OCI-M2 (cell line): ENCODE measurements around the gene OPA3.
A peak's percentile ranks its signal among the peaks of the same experiment; 100 is the strongest.

ENCODE experiments used
- DNase-seq: peaks from one replicate; lab custom pipeline; 2025; ENCODE audit not compliant: unreplicated experiment; lab: John Stamatoyannopoulos, UW

The OPA3 gene

GRCh38 chr19:45567609-45568008 lies 17.0 kb downstream of the OPA3 start:
- DNase-seq, result no peak

DNA sequence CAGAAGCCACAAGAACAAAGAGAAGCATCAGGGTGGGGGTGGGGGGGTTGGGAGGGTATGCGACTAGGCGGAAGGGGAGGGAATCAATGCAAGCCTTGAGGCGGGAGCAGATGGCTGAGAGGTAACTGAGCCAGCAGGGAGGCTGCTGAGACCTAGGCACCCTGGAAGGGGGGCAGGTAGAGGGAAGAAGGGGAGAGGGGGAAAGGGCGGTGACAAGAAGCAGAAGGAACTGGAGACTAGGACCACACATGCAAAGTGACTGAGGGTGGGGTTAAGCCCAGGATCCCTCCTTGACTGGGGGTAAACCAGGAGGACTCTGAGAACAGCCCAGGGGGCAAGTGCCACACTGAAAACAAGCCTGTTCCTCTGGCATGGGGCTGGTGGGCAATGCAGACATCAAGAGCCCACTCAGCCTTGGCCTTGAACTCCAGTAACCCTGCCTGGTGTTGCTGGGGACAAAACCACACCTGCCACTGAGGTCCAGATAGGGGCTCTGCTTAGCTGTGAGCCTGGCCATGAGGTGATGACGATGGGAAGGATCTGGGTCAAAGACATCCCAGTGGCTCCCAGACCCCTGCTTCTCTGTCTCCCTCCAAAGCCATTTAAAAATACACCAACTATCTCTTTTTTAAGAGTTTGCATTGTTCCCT lies 20.3 kb downstream of the OPA3 start:
- DNase-seq, result no peak

DNA sequence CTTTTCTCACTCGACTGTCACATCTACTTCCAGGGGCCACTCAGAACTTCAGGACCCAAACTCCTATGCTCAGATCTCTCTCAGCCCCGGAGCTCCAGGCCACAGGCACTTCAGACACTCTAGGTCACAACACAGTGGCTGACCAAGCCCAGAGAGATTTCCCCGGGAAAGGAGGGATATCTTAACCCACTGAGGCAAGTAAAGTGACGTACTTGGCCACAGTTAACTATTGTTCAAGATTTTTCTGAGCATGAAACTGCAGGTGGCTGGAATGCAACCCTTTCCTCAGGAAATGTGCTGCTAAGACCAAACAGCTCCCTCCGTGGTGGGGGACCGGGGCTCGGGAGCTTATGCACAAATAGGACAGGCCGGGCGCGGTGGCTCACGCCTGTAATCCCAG lies 23.9 kb downstream of the OPA3 start:
- DNase-seq, result no peak

- no peak for DNase-seq
Measured at GRCh38 chr19:45560038-45560437, 24.6 kb downstream of the OPA3 start.

DNA sequence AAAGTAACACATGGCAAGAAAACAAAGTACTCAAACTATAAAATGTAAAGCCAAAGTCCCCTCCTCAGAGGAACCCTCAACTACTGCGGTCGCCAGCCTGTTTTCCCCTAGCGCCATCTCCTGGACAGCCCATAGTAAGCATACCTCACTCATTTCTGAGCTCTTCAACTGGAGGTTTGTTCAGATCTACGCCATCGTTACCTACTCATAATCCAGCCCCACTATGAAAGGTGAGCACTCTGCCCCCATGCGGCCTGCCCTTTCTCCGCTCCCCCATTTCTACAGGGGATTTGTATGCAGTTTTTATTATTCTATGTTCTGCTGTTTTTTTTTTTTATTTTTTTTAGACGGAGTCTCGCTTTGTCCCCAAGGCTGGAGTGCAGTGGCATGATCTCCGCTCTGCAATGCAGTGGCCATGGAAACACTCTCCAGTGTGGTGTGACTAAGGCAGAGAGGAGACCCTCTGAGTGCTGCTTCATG lies 26.2 kb downstream of the OPA3 start:
- no peak for DNase-seq

DNA sequence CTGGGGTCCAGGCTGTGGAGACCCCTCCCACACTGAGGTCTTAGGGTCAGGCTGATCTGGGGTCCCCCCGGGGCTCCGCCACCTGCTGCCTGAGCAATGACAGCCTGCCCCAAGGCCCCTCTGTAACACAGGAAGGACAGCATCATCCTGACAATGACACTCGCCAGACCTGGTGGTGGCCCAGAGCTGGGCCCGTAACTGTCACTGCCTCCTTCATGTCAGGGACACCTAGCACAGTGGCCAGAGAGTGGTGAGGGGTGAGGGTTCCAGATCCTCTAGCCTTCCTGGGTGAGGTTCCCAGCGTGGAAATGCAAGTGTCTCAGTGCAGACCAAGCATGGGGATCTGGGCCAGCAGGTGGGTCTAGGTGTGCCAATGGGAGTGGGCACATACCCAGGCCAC lies 27.8 kb downstream of the OPA3 start:
- no peak for DNase-seq

DNA sequence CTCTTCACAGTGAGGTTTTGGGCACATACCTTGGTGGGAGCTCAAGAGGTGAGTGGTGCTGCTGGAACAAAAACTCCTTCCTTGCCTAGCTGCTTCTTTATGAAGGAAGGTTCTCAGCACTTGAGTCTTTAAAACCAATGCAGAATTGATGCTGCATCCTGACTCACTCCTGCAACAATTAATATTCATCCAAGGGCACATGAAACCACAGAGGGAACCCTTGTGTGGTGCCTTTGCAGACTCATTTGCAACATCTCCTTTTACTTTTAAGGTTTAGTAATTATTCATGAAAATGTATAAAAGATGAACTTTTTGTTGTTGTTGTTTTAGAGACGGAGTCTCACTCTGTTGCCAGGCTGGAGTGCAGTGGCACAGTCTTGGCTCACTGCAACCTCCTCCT lies 30.1 kb downstream of the OPA3 start:
- DNase-seq, result no peak

GRCh38 chr19:45553464-45553863 lies 31.1 kb downstream of the OPA3 start:
- DNase-seq, result no peak

DNA sequence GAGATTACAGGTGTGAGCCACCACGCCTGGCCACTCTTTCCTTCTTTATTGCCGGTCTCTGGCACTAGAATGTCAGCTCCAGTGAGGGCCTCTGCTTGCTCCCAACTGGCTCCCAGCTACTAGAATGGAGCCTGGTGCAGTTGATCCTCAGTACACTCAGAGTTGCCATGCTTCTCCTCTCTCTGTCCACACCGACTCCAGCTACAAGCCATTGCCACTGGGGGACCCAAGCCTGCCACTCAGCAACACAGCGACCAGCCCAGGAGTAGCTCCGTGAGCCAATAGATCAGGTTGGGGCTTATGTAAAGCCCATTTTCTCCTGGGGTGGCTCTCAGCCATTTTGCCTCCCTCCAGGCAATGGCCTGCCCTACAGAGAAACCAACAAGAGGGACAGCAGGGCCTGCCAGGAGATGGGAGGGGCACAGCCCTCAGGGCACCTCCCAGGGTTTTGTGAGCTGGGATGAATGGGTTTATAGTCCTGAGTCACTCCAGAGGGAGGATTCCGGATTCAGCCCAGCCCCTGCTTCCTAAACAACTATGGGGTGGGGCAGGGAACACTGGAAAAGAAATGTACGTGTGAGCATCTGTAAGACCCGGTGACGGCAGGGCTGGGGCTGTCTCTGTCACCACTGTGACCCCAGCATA lies 36.5 kb downstream of the OPA3 start:
- no peak for DNase-seq

DNA sequence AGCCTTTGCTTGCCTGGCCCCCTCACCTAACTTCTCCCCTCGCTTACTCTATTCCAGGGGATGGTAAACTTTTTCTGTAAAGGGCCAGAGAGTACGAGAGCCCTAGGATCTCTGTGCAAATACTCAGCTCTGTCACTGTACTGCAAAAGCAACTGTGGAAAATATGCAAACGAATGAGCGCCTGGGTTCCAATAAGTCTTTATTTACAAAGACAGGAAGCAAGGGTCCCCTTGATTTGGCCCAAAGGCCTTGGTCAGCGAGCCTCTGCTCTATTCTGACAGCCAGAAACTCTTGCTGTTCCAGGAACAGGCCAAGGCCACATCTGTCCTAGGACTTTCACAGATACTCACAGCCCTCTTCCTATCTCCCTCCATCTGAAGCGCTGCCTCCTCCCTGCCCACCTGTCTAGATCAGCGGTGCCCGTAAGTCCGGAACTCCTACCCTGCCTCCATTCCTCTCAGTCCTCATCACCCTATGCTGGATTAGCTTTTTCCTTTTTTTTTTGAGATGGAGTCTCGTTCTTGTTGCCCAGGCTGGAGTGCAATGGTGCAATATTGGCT lies 37.3 kb downstream of the OPA3 start:
- no peak for DNase-seq

- no peak for DNase-seq
Measured at GRCh38 chr19:45542234-45542668, 42.4 kb downstream of the OPA3 start.

- DNase-seq, result no peak
Measured at GRCh38 chr19:45539459-45539858, 45.1 kb downstream of the OPA3 start.

DNA sequence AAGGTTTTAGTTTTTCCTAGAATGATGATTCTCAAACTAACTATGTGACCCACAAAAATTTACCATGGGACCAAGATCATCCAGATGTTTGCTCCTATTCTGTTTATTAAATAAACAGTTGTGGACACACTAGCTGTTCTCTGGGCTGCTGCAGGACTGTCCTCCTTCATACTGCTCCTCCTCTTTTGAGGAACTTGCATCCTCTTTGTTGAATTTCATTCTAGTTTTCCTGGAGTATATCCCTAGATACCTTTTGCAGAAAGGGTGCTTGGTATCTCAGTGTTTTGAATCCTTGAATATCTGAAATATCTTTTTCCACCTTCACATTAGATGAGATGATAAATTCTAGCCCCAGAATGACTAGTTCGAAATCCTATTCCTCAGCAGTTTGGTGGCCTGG lies 53.3 kb downstream of the OPA3 start:
- no peak for DNase-seq

- DNase-seq, result no peak
Measured at GRCh38 chr19:45529420-45529785, 55.2 kb downstream of the OPA3 start.

DNA sequence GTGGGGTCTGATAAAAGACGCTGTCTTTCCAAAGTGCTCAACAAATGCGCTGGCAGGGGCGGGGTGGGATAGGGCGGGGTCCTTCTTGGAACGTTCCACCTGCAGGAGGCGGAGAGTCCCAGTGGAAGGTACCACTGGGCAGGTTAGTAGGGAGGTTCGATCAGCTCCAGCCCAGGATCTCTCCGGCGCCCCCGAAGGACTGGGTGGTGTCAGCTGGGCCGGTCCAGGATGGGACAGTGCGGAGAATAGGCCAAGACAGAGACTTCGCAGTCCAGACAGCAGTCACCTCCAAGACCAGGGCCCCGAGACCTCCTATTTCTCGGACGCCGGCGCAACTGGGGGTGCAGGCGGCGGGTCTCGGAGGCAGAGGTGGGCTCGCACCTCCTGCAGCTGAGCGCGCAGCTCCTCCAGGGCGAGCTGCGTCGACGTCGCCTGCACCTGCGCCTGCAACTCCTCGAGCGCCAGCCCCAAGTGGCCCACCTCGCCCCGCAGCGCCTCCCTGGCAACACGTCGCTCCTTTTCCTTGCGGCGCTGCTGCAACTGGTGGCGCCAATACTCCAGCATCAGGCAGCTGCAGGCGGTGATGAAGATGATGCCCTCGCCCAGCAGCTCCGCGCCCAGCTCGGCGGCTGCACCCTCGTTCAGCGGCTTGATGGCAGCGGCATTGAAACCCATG lies 55.7 kb downstream of the OPA3 start:
- DNase-seq, result no peak

- DNase-seq, result no peak
Measured at GRCh38 chr19:45528149-45528743, 56.4 kb downstream of the OPA3 start.

DNA sequence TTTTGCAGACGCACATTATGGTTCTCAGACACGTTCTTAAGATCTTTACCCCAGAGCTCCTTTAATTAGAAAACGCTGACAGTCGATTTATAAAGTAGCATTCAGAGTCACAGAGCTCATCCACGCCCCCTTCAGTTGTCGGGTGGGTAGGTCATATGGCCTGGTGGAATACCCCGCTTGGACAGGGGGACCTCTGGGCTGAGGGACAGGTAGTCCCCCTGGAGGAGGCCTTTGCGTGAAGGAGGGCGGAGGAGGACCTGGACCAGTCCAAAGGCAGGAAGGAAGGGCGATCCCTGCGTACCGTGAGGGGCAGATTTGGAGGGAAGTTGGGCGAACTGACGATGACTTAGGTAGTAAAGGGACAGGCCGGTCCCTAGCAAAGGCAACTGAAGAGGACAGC lies 56.9 kb downstream of the OPA3 start:
- no peak for DNase-seq

- DNase-seq, result no peak
Measured at GRCh38 chr19:45526971-45527370, 57.6 kb downstream of the OPA3 start.

DNA sequence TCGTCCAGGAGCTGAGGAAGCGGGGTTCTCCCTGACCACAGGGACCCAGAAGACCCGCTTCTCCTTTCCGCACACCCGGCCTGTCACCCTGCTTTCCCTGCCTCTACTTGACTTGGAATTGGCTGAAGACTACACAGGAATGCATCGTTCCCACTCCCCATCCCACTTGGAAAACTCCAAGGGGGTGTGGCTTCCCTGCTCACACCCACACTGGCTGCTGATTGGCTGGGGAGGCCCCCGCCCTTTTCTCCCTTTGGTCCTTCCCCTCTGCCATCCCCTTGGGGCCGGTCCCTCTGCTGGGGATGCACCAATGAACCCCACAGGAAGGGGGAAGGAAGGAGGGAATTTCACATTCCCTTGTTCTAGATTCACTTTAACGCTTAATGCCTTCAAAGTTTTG lies 58.5 kb downstream of the OPA3 start:
- no peak for DNase-seq

DNA sequence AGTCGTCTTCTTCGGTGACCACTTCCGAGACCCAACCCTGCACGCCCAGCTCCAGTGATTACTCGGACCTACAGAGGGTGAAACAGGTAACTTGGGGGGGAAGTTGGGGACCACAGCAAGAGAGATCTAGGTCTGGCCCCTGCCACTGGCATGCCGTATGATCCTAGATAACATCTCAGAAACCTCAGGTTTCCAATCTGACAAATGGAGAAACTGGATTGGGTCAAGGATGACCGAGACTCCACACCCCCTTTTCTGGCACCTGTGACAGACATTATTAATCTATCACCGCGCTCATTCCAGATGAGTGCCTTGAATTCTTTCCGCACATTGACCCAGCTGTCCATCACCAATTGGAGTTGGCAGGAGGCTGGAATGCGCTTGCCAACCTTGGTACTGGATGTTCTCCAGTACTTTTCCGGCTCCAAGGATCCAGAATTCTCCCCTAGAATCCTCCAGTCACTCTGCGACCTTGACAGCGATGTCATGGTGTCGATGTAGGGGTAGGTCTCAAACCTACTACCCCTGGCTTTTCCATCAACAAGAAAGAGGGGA lies 60.0 kb downstream of the OPA3 start:
- DNase-seq, result no peak

GRCh38 chr19:45523642-45524256 lies 60.9 kb downstream of the OPA3 start:
- peak; percentile 41 for DNase-seq
